IMR-90 (cell line): ENCODE measurements around the gene ALG13. TPM values are rescaled to one million over a fixed set of nuclear protein-coding genes. Genes with fewer than 3 reads are reported as not detected.

Experiments
- ATAC-seq: fragments of 200-7000 bp; cut with Tn5 transposase; 2 replicates; pipeline ENCODE4 v1.9.1; 2020; ENCODE audit warnings: low read depth, mild to moderate bottlenecking, moderate library complexity
- BruUV-seq: library from RNA; stranded (reverse); fragments of 400-500 nt; replicated peaks from 2 replicates; lab custom pipeline; 2021; lab: Mats Ljungman, UMichigan
- CTCF ChIA-PET: fragments of 300-600 bp; formaldehyde crosslinking; extraction: SDS; loops from one replicate; lab custom pipeline; 2021; ENCODE audit warnings: antibody characterized with exemption; lab: Yijun Ruan, JAX
- POLR2A ChIA-PET: fragments of 300-600 bp; sonication (Branson Sonifier 250); formaldehyde crosslinking; loops from one replicate; lab custom pipeline; 2022; ENCODE audit warnings: antibody characterized with exemption; ENCODE audit not compliant: unreplicated experiment; lab: Charles Lee
- DNase-seq: peaks from one replicate; pipeline ENCODE4 v3.0.0; 2013
- H2AFZ ChIP-seq: replicated peaks from 2 replicates; pipeline ENCODE3; 2013; ENCODE audit warnings: low read length, mild to moderate bottlenecking; ENCODE audit not compliant: poor library complexity
- H2AK5ac ChIP-seq: 2 replicates; pipeline ENCODE4 v1.6.1; 2013; ENCODE audit warnings: low read depth, low read length, inconsistent platforms
- H2AK9ac ChIP-seq: replicated peaks from 2 replicates; pipeline ENCODE3; 2013; ENCODE audit warnings: mild to moderate bottlenecking, low read depth, low read length, moderate library complexity; ENCODE audit not compliant: poor library complexity
- H2BK120ac ChIP-seq: 2 replicates; pipeline ENCODE4 v1.6.1; 2013; ENCODE audit warnings: low read depth, low read length, inconsistent platforms
- H2BK15ac ChIP-seq: 3 replicates; pipeline ENCODE4 v1.6.1; 2013; ENCODE audit warnings: low read depth, low read length, inconsistent platforms
- H2BK20ac ChIP-seq: 2 replicates; pipeline ENCODE4 v1.6.1; 2013; ENCODE audit warnings: low read depth, mild to moderate bottlenecking, inconsistent platforms, low read length, moderate library complexity
- H2BK5ac ChIP-seq: 2 replicates; pipeline ENCODE4 v1.6.1; 2013; ENCODE audit warnings: mild to moderate bottlenecking, low read depth, low read length, inconsistent platforms; ENCODE audit not compliant: poor library complexity, severe bottlenecking
- H3K14ac ChIP-seq: replicated peaks from 2 replicates; pipeline ENCODE4 v1.6.1; 2013; ENCODE audit warnings: low read depth, low read length, inconsistent platforms
- H3K18ac ChIP-seq: 2 replicates; pipeline ENCODE4 v1.6.1; 2013; ENCODE audit warnings: low read depth, low read length, control low read depth
- H3K23ac ChIP-seq: 2 replicates; pipeline ENCODE4 v1.6.1; 2013; ENCODE audit warnings: low read depth, low read length, inconsistent platforms
- H3K27ac ChIP-seq: 2 replicates; pipeline ENCODE4 v1.5.1; 2013; ENCODE audit warnings: mild to moderate bottlenecking, control low read depth, low read length; ENCODE audit not compliant: insufficient read depth
- H3K27me3 ChIP-seq: 2 replicates; pipeline ENCODE4 v1.6.1; 2013; ENCODE audit warnings: low read length; ENCODE audit not compliant: control insufficient read depth, insufficient read depth
- H3K36me3 ChIP-seq: 2 replicates; pipeline ENCODE4 v1.6.1; 2013; ENCODE audit warnings: low read length, mixed read lengths; ENCODE audit not compliant: control insufficient read depth, insufficient read depth
- H3K4ac ChIP-seq: 2 replicates; pipeline ENCODE4 v1.6.1; 2013; ENCODE audit warnings: low read depth, low read length, inconsistent platforms
- H3K4me1 ChIP-seq: 2 replicates; pipeline ENCODE4 v1.6.1; 2013; ENCODE audit warnings: low read length, mixed read lengths; ENCODE audit not compliant: control insufficient read depth, insufficient read depth
- H3K4me2 ChIP-seq: 2 replicates; pipeline ENCODE4 v1.6.1; 2013; ENCODE audit warnings: low read depth, mild to moderate bottlenecking, control low read depth, low read length, moderate library complexity
- H3K4me3 ChIP-seq: 2 replicates; pipeline ENCODE4 v1.5.1; 2013; ENCODE audit warnings: low read depth, mild to moderate bottlenecking, control low read depth, low read length, moderate library complexity; ENCODE audit not compliant: insufficient read depth
- H3K56ac ChIP-seq: 2 replicates; pipeline ENCODE4 v1.6.1; 2013; ENCODE audit warnings: low read length, inconsistent platforms; ENCODE audit not compliant: insufficient read depth; ENCODE audit errors: extremely low read depth
- H3K79me1 ChIP-seq, 2 experiments: 2 replicates each; pipeline ENCODE4 v1.6.1; 2013; ENCODE audit warnings: low read length in 2 of 2, inconsistent platforms in 1 of 2, low read depth in 1 of 2
- H3K9ac ChIP-seq: 2 replicates; pipeline ENCODE4 v1.6.1; 2013; ENCODE audit warnings: low read depth, low read length, control low read depth
- H3K9me1 ChIP-seq: 2 replicates; pipeline ENCODE4 v1.6.1; 2013; ENCODE audit warnings: low read length, inconsistent platforms; ENCODE audit not compliant: insufficient read depth
- H3K9me3 ChIP-seq: 2 replicates; pipeline ENCODE4 v1.6.1; 2013; ENCODE audit warnings: low read length; ENCODE audit not compliant: control insufficient read depth, insufficient read depth
- H4K20me1 ChIP-seq: 2 replicates; pipeline ENCODE4 v1.6.1; 2013; ENCODE audit warnings: low read length, inconsistent platforms; ENCODE audit not compliant: insufficient read depth
- H4K5ac ChIP-seq: 2 replicates; pipeline ENCODE4 v1.6.1; 2013; ENCODE audit warnings: mild to moderate bottlenecking, low read depth, low read length, control low read depth
- H4K8ac ChIP-seq, 2 experiments: 2 replicates each; pipeline ENCODE4 v1.6.1; 2013; ENCODE audit warnings: low read depth in 2 of 2, low read length in 2 of 2, control low read depth in 1 of 2, inconsistent platforms in 1 of 2
- H4K91ac ChIP-seq: 2 replicates; pipeline ENCODE4 v1.6.1; 2013; ENCODE audit warnings: low read depth, low read length, inconsistent platforms; ENCODE audit not compliant: insufficient read depth
- CEBPB ChIP-seq: IDR thresholded peaks from 2 replicates; pipeline ENCODE4 v1.6.1; 2012; ENCODE audit warnings: low read depth, low read length, improper control_type of control experiment
- SMC3 ChIP-seq: fragments of 150-350 bp; IDR thresholded peaks from 2 replicates; pipeline ENCODE4 v1.6.1; 2016; ENCODE audit warnings: low read depth, mild to moderate bottlenecking, antibody characterized with exemption, low read length, moderate library complexity
- WGBS, 2 experiments: methylation state at CpG; one replicate each; pipeline versions ENCODE4 v1.1.5 to v1.1.7; 2013; ENCODE audit warnings: missing lambda C conversion rate in 2 of 2; ENCODE audit not compliant: insufficient read length in 1 of 2; ENCODE audit errors: extremely low coverage in 2 of 2; 5-methylcytosine and 5-hydroxymethylcytosine counted together
- dilution Hi-C: fragments of 300-500 bp; cut with HindIII; formaldehyde crosslinking; loops from one replicate; pipeline ENCODE4 v1.14.3; 2018; ENCODE audit warnings: low sequenced_read_pairs; ENCODE audit not compliant: unreplicated experiment
- in situ Hi-C: fragments of 300-500 bp; cut with MboI; formaldehyde crosslinking; loops from 3 replicates; pipeline ENCODE4 v1.14.3; 2019; ENCODE audit warnings: low sequenced_read_pairs, inconsistent platforms, mixed read lengths
- intact Hi-C: fragments of 100-400 bp; cut with micrococcal nuclease; formaldehyde crosslinking; loops from 2 replicates; pipeline ENCODE4 v1.10.0; 2022
- polyA plus RNA-seq, 3 experiments: library from polyadenylated mRNA; depleted of rRNA; stranded (reverse); fragments of >200 nt; gene quantifications; 2 replicates each; pipeline ENCODE4 v1.2.3, GENCODE V29; 2012; ENCODE audit warnings: low replicate concordance in 1 of 3
- total RNA-seq: library from RNA; depleted of rRNA; stranded (reverse); fragments of >200 nt; gene quantifications from 2 replicates; pipeline ENCODE4 v1.2.3, GENCODE V29; 2012

Gene ALG13
- total and polyA plus RNA-seq, 2 of the 4 experiments (the other 2 are of a cell fraction), result 42.7 to 54.0 TPM

- H3K9me3 ChIP-seq, result no peaks in the 10 kb centered on the region
- H2AFZ ChIP-seq, result no peak overlapping the region
Observed at GRCh38 chrX:111743316-111743715, 62.3 kb downstream of the ALG13 start.

More at GRCh38 chrX:111743316-111743715, 62.3 kb downstream of the ALG13 start:
- no peak overlapping the region for H2BK15ac ChIP-seq
- no TSS peak for BruUV-seq
- H2AK5ac ChIP-seq, result no peak overlapping the region
- no peak overlapping the region for H3K4me2 ChIP-seq
- H3K27me3 ChIP-seq, result no peaks in the 10 kb centered on the region; the same call in 1 of the 2 replicates
- H2AK9ac ChIP-seq, result no peak overlapping the region
- H3K36me3 ChIP-seq, result peaks cover 1% of the 10 kb centered on the region; the same call in 1 of the 2 replicates
- H4K8ac ChIP-seq, result no peak overlapping the region
- H3K18ac ChIP-seq, result no peak overlapping the region
- no peak overlapping the region for H3K27ac ChIP-seq
- no peak overlapping the region for H2BK120ac ChIP-seq
- intact Hi-C loops (no loop called here), dilution Hi-C loops (no loop called here), in situ Hi-C loops (no loop called here)
- H4K5ac ChIP-seq, result no peak overlapping the region
- no peak overlapping the region for H3K23ac ChIP-seq
- WGBS, 2 experiments, result no CpG with 5 or more reads among the region's 2 CpGs
- H3K9me1 ChIP-seq, result no peaks in the 10 kb centered on the region
- H4K91ac ChIP-seq, result no peak overlapping the region
- no peak for DNase-seq
- H4K20me1 ChIP-seq, result no peaks in the 10 kb centered on the region
- ChIA-PET CTCF (no interaction called here), POLR2A (no interaction called here)
- H3K14ac ChIP-seq, result no peak overlapping the region
- H3K4me1 ChIP-seq, result no peaks in the 10 kb centered on the region
- no peak for ATAC-seq
- H3K56ac ChIP-seq, result no peak overlapping the region
- no peak overlapping the region for H2BK20ac ChIP-seq
- H3K9ac ChIP-seq, result no peak overlapping the region
- H2BK5ac ChIP-seq, result no peak overlapping the region
- H3K4ac ChIP-seq, result no peak overlapping the region
- no peak overlapping the region for H3K4me3 ChIP-seq
- TF ChIP-seq CEBPB (peak; percentile 38; the same call in 1 of the 2 replicates), SMC3 (no peak)
- H3K79me1 ChIP-seq, result no peaks in the 10 kb centered on the region
